Esophagus (tissue), 2 donors: ENCODE measurements around the gene GALNTL6. TPM values are rescaled to one million over a fixed set of nuclear protein-coding genes. Genes with fewer than 3 reads are reported as not detected.

Experiments
- H3K27ac ChIP-seq, 2 donors: one replicate each; pipeline ENCODE4 v1.5.1; 2013; ENCODE audit warnings: low read depth in 2 of 2, mild to moderate bottlenecking in 2 of 2, inconsistent platforms in 1 of 2, low read length in 1 of 2, moderate library complexity in 1 of 2
- H3K27me3 ChIP-seq, 2 donors: one replicate each; pipeline ENCODE4 v1.6.1; 2013; ENCODE audit warnings: low read length in 2 of 2, control low read depth in 1 of 2, mild to moderate bottlenecking in 1 of 2; ENCODE audit not compliant: insufficient read depth in 2 of 2, control insufficient read depth in 1 of 2
- H3K36me3 ChIP-seq, 2 donors: one replicate each; pipeline ENCODE4 v1.6.1; 2013; ENCODE audit warnings: low read length in 1 of 2; ENCODE audit not compliant: control insufficient read depth in 2 of 2, insufficient read depth in 2 of 2
- H3K4me1 ChIP-seq, 2 donors: one replicate each; pipeline ENCODE4 v1.6.1; 2013; ENCODE audit warnings: low read length in 1 of 2; ENCODE audit not compliant: control insufficient read depth in 2 of 2, insufficient read depth in 2 of 2
- H3K4me3 ChIP-seq, 2 donors: one replicate each; pipeline ENCODE4 v1.5.1; 2013; ENCODE audit warnings: low read length in 2 of 2, mild to moderate bottlenecking in 2 of 2, low read depth in 1 of 2, moderate library complexity in 1 of 2
- H3K9me3 ChIP-seq, 2 donors: one replicate each; pipeline ENCODE4 v1.6.1; 2013; ENCODE audit warnings: mild to moderate bottlenecking in 2 of 2, low read depth in 1 of 2, low read length in 1 of 2, moderate library complexity in 1 of 2; ENCODE audit not compliant: control insufficient read depth in 2 of 2, insufficient read depth in 1 of 2
- WGBS, 2 donors: extraction: QIAGEN DNeasy Blood & Tissue Kit; methylation state at CpG; one replicate each; pipeline ENCODE4 v1.1.7; 2013; 5-methylcytosine and 5-hydroxymethylcytosine counted together
- polyA plus RNA-seq, 2 donors: library from polyadenylated mRNA; stranded (reverse); fragments of 200-250 nt; gene quantifications; one replicate each; pipeline ENCODE4 v1.2.3, GENCODE V29; 2013
- donor health status: healthy with polysubstance abuse.
- donor health status: Bipolar disorder and iron deficiency.

The GALNTL6 gene
- polyA plus RNA-seq, 2 donors: not detected

DNA sequence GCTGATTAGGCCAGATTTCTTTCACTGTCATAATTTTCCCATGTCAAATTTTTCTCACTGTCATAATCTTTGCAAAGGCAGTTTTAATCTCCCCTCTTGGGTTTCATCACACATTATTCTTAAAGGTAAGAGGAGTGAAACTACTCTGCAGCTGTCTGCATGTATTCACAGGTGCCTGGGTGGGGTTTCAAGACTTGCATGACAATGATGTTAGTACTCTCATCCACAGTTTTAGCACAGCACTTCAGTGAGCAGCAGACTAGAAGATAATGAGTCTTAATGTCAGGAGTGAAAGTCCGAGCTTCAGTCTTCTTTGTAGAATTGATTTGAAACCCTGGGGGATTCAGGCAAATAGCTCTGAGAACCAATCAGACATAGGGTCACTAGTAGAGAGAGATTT is 1172.9 kb downstream of the GALNTL6 start:
- H3K27me3 ChIP-seq: no peaks in the 10 kb centered on the region
- WGBS, 2 donors: 59 to 68% methylated on average over 1 of the region's 1 CpG
- H3K4me3 ChIP-seq: no peak overlapping the region
- H3K9me3 ChIP-seq: peaks cover 5 to 6% of the 10 kb centered on the region in 2 donors
- H3K36me3 ChIP-seq: no peaks in the 10 kb centered on the region
- no peaks in the 10 kb centered on the region for H3K4me1 ChIP-seq
- H3K27ac ChIP-seq: peak overlapping the region; percentile 72 to 79

DNA sequence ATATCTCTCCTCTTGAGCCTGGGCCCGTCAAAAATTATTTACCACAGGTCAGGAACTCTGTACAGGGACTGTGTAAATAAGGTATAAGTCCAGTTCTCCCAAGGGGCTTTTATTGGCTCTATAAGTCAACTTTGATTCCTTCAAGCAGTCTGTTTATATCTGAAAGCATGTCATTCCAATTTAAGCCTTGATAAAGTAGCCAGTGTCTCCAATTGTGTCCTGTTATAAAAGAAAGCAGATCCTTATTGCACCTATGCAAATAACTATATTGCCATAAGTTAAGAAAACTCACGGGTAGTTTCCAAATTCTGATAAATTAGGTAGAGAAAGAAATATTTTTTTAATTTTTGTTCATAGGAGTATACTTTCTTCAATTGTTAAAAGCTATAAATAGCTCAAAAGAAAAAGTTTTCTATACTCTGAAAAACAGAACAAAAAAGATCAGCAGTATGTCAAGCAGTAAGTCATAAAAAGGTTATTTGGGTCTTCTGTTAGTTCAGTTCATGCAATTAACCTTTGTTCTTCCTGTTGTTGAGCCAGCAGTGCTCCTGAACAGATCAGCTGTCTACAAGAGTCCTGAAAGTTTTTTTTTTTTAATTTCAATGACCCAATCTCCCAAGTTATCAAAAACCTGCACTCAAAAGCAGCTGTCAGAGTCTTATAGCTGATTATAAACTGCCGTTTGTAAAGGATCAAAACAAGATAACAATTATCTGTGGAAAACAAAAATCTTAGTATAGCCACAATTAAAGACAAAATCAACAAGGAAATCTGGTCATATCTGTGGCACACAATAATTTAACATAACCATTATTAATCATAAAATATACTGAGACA is 1177.0 kb downstream of the GALNTL6 start:
- no peak overlapping the region for H3K27ac ChIP-seq
- WGBS, 2 donors: 48 to 73% methylated on average over 3 of the region's 3 CpGs

GRCh38 chr4:172992648-172993378 is 1179.6 kb downstream of the GALNTL6 start:
- Histone ChIP-seq H3K27ac (no peak overlapping the region), H3K27me3 (no peaks in the 10 kb centered on the region), H3K4me3 (no peak overlapping the region), H3K9me3 (peaks cover 5 to 6% of the 10 kb centered on the region in 2 donors), H3K36me3 (no peaks in the 10 kb centered on the region), H3K4me1 (no peaks in the 10 kb centered on the region)
- WGBS, 2 donors: 73 to 76% methylated on average over 5 of the region's 5 CpGs

More for the DNA sequence above, 1177.0 kb downstream of the GALNTL6 start:
- Histone ChIP-seq H3K27me3 (no peaks in the 10 kb centered on the region), H3K36me3 (no peaks in the 10 kb centered on the region), H3K9me3 (peaks cover 5 to 6% of the 10 kb centered on the region in 2 donors), H3K4me1 (no peaks in the 10 kb centered on the region), H3K4me3 (no peak overlapping the region)

GRCh38 chr4:172995161-172995560 is 1182.0 kb downstream of the GALNTL6 start:
- Histone ChIP-seq H3K27ac (no peak overlapping the region), H3K36me3 (no peaks in the 10 kb centered on the region), H3K4me1 (peaks cover 3 to 4% of the 10 kb centered on the region in 2 donors), H3K9me3 (no peaks in the 10 kb centered on the region), H3K27me3 (no peaks in the 10 kb centered on the region), H3K4me3 (no peak overlapping the region)
- 80 to 86% methylated on average over 4 of the region's 4 CpGs for WGBS, 2 donors

DNA sequence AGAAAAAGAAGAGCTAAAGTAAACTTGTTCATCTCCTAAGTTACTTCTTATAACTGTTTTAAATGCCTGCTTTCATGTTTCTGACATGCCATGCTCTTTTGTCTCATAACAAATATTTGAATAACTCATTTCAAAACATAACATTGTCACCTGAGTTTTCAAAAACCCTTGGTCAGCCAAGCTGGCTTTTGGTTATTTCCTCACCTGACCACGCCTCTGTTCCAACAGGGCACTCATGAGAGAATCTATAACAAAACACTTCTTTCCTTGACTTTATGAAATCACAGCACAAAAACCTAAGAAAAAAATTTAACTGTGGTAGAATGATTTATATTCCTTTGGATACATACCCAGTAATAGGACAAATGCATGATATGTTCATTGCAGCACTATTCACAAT is 1182.5 kb downstream of the GALNTL6 start:
- peaks cover 3 to 4% of the 10 kb centered on the region in 2 donors for H3K4me1 ChIP-seq
- H3K27ac ChIP-seq: no peak overlapping the region
- no peaks in the 10 kb centered on the region for H3K9me3 ChIP-seq
- no peak overlapping the region for H3K4me3 ChIP-seq
- H3K36me3 ChIP-seq: no peaks in the 10 kb centered on the region
- 81 to 94% methylated on average over 1 of the region's 1 CpG for WGBS, 2 donors
- H3K27me3 ChIP-seq: no peaks in the 10 kb centered on the region

DNA sequence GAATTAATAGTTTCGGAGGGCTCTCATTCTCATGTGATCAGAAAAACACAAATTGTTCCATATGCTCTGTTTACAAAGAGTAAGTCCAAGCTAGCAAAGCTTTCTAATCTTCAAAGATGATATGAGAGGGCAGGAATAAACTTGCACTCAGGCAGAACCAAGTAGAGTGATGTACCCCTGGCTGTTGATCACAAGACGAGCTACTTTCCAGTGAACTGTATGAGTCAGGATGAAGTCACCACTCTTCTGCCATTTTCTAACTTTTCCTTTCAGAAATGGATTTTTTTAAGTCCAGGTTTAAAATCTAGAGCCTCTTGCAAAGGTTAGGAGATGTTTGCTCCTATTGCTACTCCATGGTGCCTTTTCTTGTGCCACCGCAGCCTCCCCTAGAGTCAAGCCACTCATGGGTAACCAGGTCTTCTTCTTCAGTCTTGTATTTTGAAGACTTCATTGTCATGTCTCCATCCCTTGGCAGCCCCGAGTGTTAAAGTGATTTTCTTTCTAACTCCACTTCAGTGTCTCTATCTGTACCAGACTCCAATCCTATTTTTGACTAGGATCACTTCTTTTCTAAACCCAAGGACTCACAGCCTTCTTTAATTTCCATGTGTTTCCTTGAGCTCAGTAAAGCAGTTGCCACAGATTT is 1183.5 kb downstream of the GALNTL6 start:
- Histone ChIP-seq H3K36me3 (no peaks in the 10 kb centered on the region), H3K4me3 (no peak overlapping the region), H3K4me1 (peaks cover 3 to 4% of the 10 kb centered on the region in 2 donors), H3K27me3 (no peaks in the 10 kb centered on the region), H3K9me3 (no peaks in the 10 kb centered on the region), H3K27ac (peak overlapping the region; percentile 60 to 69)
- 60 to 67% methylated on average over 4 of the region's 4 CpGs for WGBS, 2 donors

GRCh38 chr4:172997217-172997609 is 1184.0 kb downstream of the GALNTL6 start:
- H3K27ac ChIP-seq: no peak overlapping the region
- 88 to 92% methylated on average over 6 of the region's 6 CpGs for WGBS, 2 donors
- H3K4me3 ChIP-seq: no peak overlapping the region
- no peaks in the 10 kb centered on the region for H3K36me3 ChIP-seq
- peaks cover 3 to 6% of the 10 kb centered on the region in 2 donors for H3K4me1 ChIP-seq
- H3K9me3 ChIP-seq: no peaks in the 10 kb centered on the region
- H3K27me3 ChIP-seq: no peaks in the 10 kb centered on the region

DNA sequence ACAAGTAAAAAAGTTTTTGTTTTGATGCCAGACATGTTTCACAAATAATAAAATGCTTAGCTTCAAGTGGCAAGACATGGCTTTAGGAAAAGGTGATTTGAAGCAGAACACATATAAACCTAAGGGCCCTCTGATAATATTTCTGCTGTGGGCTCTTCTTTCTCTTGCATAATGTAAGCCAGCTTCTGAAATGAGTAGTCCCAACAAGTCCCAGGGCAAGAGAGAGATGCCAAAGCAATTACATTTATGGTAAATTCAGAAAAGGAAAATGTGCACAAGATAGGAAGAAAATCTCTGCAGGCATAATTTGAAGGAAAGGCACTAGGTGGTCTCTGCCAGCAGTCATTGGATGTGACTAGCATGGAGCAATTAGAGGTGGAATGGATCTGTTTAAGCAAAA is 1184.7 kb downstream of the GALNTL6 start:
- peaks cover 3 to 6% of the 10 kb centered on the region in 2 donors for H3K4me1 ChIP-seq
- H3K27me3 ChIP-seq: no peaks in the 10 kb centered on the region
- H3K36me3 ChIP-seq: no peaks in the 10 kb centered on the region
- peak overlapping the region in 1 of 2 donors; percentile 44 for H3K27ac ChIP-seq
- H3K4me3 ChIP-seq: no peak overlapping the region
- no peaks in the 10 kb centered on the region for H3K9me3 ChIP-seq

DNA sequence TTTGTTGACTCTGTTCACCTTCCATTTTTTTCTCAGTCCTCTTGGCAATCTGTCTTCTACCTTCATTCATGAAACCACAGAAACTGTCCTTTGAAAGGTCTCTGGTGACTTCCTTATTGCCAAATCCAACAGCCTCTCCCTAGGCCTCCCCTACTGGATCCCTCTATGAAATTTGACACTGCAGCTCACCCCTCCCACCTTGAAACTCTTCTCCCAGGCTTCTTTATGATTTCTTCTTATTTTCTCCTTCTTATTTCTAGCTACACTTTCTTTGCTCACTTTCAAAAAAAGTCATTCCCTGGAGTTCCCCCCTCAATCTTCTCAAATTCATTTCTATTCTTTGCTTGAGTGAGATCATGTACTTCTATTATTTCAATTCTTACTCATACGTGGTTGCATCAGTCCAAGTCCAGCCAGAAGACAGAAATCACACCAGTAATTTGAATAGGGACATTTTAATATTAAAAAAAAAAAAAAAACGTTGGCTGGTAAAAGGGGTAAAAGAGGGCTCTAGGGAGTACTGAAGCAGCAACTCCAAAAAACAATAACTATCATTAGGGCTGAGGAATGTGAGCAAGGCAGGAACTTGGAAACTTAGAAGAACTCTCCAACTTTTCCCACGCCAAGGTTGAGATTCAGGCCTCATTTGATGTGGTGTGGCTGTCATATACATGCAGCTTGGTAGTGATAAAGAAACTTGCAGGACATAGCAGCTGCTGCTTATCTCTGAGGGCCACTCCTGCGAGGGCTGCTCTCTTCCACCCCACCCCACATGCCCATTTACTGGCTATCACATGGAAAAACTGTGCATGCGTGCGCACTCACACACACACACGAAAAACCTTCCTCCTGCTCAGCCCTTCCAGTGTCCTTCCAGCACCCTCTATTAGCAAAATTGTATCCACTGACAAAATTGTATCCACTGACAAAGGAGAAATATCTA is 1185.6 kb downstream of the GALNTL6 start:
- WGBS, 2 donors: 64% methylated on average over 7 of the region's 7 CpGs
- peak overlapping the region; percentile 20 to 78 for H3K27ac ChIP-seq
- no peak overlapping the region for H3K4me3 ChIP-seq
- no peaks in the 10 kb centered on the region for H3K27me3 ChIP-seq
- H3K4me1 ChIP-seq: peaks cover 3 to 6% of the 10 kb centered on the region in 2 donors
- H3K9me3 ChIP-seq: no peaks in the 10 kb centered on the region
- no peaks in the 10 kb centered on the region for H3K36me3 ChIP-seq
